H1 (cell line): Measurements from ENCODE around the gene TSKU. TPM values are rescaled to one million over a fixed set of nuclear protein-coding genes. Genes with fewer than 3 reads are reported as not detected.

Source experiments
- BRCA1 ChIP-seq: IDR thresholded peaks from 2 replicates; pipeline ENCODE4 v1.6.1; 2012; ENCODE audit warnings: low read depth, low read length, improper control_type of control experiment
- FOSL1 ChIP-seq: IDR thresholded peaks from 2 replicates; pipeline ENCODE4 v1.6.1; 2011; ENCODE audit warnings: mild to moderate bottlenecking, low read depth, low read length, moderate library complexity; ENCODE audit not compliant: insufficient read depth
- GABPA ChIP-seq: IDR thresholded peaks from 2 replicates; pipeline ENCODE4 v1.6.1; 2011; ENCODE audit warnings: mild to moderate bottlenecking, low read length, moderate library complexity, borderline replicate concordance; ENCODE audit not compliant: insufficient read depth
- MAFK ChIP-seq: IDR thresholded peaks from 2 replicates; pipeline ENCODE4 v1.6.1; 2012; ENCODE audit warnings: low read depth, mild to moderate bottlenecking, improper control_type of control experiment, low read length
- POLR2A ChIP-seq, 2 experiments: IDR thresholded peaks; 1 replicate in 1 of 2; 2 replicates in 1 of 2; pipeline ENCODE4 v1.6.1; 2011; ENCODE audit warnings: low read depth in 2 of 2, low read length in 2 of 2, mild to moderate bottlenecking in 2 of 2; ENCODE audit errors: control extremely low read depth in 1 of 2
- SP2 ChIP-seq: IDR thresholded peaks from 2 replicates; pipeline ENCODE4 v1.6.1; 2012; ENCODE audit warnings: mild to moderate bottlenecking, low read length, inconsistent platforms
- polyA plus RNA-seq, 7 experiments: library from polyadenylated mRNA; depleted of rRNA in 3 of 7; stranded (reverse) in 5 of 7; unstranded in 2 of 7; fragments of >200 nt in 5 of 7; fragments of 200-250 nt in 2 of 7; gene quantifications; 1 replicate in 5 of 7; 2 replicates in 1 of 7; 4 replicates in 1 of 7; pipeline versions ENCODE4 v1.2.1 to v1.2.3, GENCODE V29; 2011 to 2013; ENCODE audit warnings: missing spikeins in 2 of 7, mixed read lengths in 2 of 7
- total RNA-seq: library from RNA; stranded (reverse); fragmentation: NEBNext Ultra II Directional; extraction: Animal tissue kit (Norgen Biotek cat#: 25700); gene quantifications from 2 replicates; pipeline ENCODE4 v1.2.1, GENCODE V29; 2021

The TSKU gene
- total and polyA plus RNA-seq, 2 of the 8 experiments (the other 6 are each of a cell fraction or from before 2014, with no cell fraction given), result 22.8 to 28.4 TPM

DNA sequence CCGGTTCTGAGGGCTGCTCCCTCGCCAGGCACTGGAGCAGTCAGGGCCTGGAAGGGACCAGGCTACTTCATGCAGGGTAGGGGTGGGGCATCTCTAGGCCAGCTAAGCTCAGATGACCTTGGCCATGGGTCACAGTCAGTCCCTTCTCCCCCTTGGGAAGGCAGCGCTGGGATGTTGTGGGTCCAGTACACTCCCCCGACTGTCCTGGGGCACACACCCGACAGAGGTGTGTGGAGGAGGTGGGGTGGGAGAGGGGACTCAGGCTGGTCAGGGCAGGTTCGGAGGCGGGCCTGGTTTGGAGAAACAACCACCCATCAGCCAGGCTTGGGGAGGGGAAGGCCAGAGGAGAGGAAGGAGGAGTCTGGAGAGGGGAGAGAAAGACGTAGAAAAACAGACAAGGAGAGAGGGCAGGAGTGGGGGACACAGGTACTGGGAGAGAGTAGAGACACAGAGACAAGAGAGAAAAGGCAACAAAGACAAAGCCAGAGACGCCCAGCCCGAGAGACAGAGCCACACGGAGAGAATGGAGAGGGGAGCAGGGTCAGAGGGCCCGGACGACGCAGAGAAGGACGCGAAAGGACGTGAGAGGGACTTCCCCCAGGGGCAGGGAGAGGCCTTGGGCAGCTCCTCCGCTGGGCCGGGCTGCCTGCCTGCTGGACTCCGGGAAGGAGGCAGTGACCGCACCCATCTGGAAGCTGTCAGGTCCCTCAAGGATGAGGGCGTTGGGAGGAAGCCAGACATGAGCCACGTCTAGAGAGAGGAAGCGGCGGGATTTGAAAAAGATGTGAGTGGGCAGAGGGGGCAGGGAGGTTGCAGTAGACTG, 30.6 kb upstream of the TSKU start (continued):
- TF ChIP-seq BRCA1 (no peak), FOSL1 (no peak), POLR2A (IDR thresholded peaks at IDR 0.05; ENCODE audit: control extremely low read depth in 1 of 2, low read depth in 2 of 2, low read length in 2 of 2) (no peak), MAFK (no peak), GABPA (no peak), SP2 (no peak)
